HFF-Myc (cell line): Measurements from ENCODE around the gene DNAJC5.
"Not testable (repeated sequence)": the region's sequence is repeated elsewhere in the genome, so short reads cannot be mapped to it uniquely, and the experiment has no call there.

Experiments
- DNase-seq: peaks from one replicate; pipeline ENCODE4 v3.0.0-alpha.2; 2011; ENCODE audit warnings: low read depth; ENCODE audit errors: extremely low read depth
- H3K4me3 ChIP-seq: replicated peaks from 2 replicates; pipeline ENCODE4 v1.5.1; 2011; ENCODE audit warnings: low read depth, mild to moderate bottlenecking, control low read depth, low read length
- CTCF ChIP-seq: IDR thresholded peaks from 2 replicates; pipeline ENCODE4 v1.5.1; 2012; ENCODE audit warnings: mild to moderate bottlenecking, low read depth, low read length, control low read depth; ENCODE audit errors: missing control alignments

Gene DNAJC5

GRCh38 chr20:63908008-63908682 is 13.2 kb downstream of the DNAJC5 start:
- TF ChIP-seq CTCF, result no peak
- no peak for DNase-seq
- H3K4me3 ChIP-seq, result no peak overlapping the region

GRCh38 chr20:63911176-63911575 is 16.2 kb downstream of the DNAJC5 start:
- DNase-seq, result no peak
- TF ChIP-seq CTCF, result no peak
- no peak overlapping the region for H3K4me3 ChIP-seq

GRCh38 chr20:63913768-63914167 is 18.8 kb downstream of the DNAJC5 start:
- H3K4me3 ChIP-seq, result no peak overlapping the region
- TF ChIP-seq CTCF, result no peak
- DNase-seq, result no peak

- DNase-seq, result no peak
- TF ChIP-seq CTCF, result no peak
- H3K4me3 ChIP-seq, result no peak overlapping the region
These were observed 20.5 kb downstream of the DNAJC5 start for GRCh38 chr20:63915471-63915870.

GRCh38 chr20:63916371-63916939 is 21.5 kb downstream of the DNAJC5 start:
- H3K4me3 ChIP-seq, DNase-seq: not testable (repeated sequence)

GRCh38 chr20:63917811-63918210 is 22.9 kb downstream of the DNAJC5 start:
- H3K4me3 ChIP-seq, result no peak overlapping the region
- no peak for DNase-seq

GRCh38 chr20:63919130-63919529 is 24.2 kb downstream of the DNAJC5 start:
- no peak for TF ChIP-seq CTCF
- H3K4me3 ChIP-seq, result no peak overlapping the region
- no peak for DNase-seq

More at GRCh38 chr20:63917811-63918210, 22.9 kb downstream of the DNAJC5 start:
- TF ChIP-seq CTCF, result no peak
